GM19043 (cell line): ENCODE results near the gene CAPN10.

Experiments
- ATAC-seq: cut with Tn5 transposase; IDR thresholded peaks from one replicate; pipeline ENCODE4 v1.9.1; 2021; ENCODE audit warnings: low read depth; ENCODE audit not compliant: unreplicated experiment

Gene CAPN10

DNA sequence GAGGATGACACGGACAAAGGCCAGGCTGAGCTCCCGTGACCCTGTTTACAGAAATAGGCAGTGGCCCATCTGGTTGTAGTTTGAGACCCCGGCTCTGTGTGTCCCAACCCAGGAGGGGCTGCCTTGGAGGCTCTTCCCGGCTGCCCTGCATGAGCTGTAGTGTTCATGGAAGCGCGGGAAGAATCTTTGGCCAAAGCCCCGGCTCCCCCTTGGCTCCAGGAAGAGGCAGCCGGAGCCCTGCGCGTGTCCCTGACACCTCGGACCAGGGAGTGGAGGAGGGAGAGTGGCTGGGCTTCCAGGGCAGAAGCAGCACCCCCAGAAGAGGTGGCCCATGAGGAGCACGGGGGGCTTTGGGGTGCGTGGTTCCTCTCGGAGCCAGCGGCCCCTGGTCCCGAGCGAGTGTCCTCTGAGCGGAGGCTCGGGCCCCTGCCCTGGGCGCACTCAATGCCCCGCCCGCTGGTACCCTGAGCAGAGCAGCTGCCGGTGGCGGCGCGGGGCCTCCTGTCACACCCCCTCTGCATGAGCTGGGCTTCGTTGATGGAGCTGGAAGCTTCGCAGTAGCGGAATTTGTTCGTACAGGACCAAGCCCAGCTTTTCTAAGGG lies 60.5 kb downstream of the CAPN10 start:
- no peak for ATAC-seq

DNA sequence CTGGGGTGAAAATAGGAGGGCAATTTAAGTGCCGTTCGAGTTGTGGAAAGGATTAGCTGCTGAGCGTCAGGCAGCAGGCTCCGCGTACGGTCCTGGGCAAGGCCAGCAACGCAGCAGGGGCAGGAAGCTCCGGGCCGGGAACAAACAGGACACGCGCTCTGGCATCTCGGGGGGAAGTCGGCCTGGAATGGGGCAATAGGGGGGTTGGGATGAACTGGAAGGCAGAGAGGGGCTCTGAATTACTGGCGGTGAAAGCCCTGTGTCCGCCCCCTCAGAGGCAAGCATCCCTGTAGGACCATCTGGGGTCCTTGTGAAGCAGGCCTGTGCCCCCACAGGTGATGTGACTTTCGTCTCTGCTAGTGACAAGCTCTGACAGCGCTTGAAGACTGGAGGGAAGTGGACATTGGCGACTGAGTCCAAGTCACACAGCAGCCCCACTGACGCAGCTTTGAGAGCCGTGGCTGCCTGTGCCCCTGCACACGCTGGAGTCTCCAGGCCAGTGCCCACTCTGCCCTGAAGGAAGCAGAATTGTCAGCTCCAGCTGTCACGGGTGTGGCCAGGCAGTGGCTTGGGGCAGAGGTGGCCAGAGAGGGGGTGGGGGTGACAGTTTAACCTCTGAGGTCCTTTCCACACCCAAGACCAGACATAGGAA lies 61.1 kb downstream of the CAPN10 start:
- ATAC-seq = no peak

DNA sequence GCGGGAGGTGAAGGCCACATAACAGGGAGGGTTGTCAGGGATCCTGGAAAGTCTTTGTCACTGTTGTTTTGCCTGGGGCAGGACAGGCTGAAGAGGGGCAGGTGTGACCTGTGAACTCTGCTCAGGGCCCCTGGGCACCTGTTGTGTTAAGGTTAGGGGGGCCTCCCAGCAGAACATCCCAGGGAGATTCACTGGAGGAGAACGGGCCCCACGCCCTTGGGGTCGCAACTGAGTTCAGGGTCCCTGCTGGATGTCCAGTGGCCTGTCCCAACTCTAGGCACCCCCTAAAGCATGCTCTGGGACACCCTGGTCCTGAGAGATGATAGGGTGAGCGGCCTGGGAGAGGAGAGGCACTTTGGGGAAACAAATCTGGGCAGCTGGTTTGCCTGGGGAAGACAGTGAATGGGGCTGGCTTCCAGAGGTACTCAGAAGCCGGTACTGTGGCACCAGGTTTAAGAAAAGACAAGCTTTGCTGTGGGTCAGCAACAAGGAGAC lies 61.7 kb downstream of the CAPN10 start:
- ATAC-seq = no peak
